NCI-H345 (cell line): ENCODE data around the gene ENDOG.
"Not testable (repeated sequence)": the region's sequence is repeated elsewhere in the genome, so short reads cannot be mapped to it uniquely, and the experiment has no call there.

Source experiments
- DNase-seq: peaks from one replicate; lab custom pipeline; 2025; lab: John Stamatoyannopoulos, UW

The ENDOG gene

DNA sequence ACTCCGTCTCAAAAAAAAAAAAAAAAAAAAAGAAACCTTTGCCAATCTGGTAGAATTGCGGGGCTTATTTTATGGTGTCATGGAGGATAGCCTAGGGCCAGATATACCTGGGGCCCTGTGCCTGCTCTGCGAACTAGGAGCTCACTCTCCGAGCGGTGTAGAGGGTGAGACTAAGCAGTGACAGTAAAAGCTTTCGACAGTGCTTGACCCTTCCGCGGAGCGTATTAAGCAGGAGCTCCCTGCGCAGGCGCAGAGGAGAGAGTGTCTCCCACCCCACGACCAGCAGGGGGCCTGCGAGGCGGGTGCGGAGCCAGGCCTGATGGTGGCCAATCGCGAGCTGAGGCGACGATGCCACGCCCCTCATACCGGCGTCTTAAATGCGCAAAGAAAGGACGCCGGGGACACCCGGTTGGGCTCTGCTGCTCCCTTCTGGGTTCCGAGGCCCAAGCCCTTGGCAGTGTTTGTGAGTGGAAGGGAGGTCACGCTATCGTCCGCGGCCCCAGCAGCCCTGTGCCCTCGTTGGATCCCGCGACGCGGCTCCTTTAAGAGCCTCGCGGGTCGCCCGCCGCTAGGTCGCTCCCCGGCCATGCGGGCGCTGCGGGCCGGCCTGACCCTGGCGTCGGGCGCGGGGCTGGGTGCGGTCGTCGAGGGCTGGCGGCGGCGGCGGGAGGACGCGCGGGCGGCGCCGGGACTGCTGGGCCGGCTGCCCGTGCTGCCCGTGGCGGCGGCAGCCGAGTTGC lies at the start of gene ENDOG:
ENDOG (plus strand) TSS at position 402 of the 740 bp plus-strand sequence; CDS start at position 587, 185 bp downstream.
- DNase-seq = peak; percentile 98

DNA sequence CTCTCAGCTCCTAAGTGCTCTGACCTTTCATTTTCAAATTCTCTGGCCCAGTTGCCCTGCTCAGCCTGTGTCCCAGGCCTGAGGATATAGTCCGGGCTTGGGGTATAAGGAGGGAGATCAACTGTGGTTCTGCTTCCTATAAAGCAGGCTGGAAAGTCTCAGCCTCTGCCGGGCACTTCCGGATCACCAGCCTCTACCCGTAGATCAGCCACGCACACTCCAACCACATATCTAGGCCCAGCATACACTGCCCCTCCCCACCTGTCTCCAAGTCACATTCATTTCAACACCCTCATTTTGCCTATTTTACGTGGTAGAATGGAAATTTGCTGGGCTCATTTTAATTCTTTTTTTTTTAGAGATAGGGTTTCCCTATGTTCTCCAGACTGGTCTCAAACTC lies 49.7 kb upstream of the ENDOG start:
- DNase-seq = no peak

DNA sequence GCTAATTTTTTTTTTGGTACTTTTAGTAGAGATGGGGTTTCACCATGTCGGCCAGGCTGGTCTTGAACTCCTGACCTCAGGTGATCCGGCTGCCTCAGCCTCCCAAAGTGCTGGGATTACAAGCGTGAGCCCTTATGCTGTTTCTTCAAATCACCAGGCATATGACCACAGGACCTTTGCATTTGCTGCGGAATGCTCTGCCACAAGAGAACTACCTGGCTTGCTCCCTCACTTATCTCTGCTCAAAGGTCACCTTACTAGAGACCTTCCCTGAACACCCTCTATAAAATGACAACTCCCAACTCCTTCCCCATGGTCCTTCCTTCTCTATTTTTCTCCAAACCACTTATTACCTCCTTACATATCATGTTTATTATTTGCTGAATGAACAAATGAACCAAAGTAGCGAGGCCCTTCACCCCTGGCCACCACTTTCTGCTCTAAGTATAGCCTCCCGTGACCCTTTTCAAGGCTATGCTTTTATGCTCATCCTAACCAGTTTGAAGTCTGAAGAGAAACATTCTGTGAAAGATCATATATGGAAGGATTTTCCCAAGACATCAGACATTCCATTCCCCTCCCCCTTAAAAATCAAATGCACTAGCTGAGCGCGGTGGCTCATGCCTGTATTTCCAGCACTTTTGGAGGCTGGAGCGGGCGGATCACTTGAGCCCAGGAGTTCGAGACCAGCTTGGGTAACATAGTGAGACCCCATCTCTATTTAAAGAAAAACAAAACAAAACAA lies 47.8 kb upstream of the ENDOG start:
- DNase-seq = no peak

- peak; percentile 30 for DNase-seq
Measured at GRCh38 chr9:128771094-128771721, 47.1 kb upstream of the ENDOG start.

GRCh38 chr9:128771745-128772519 lies 46.4 kb upstream of the ENDOG start, which contains the start of gene ZER1:
TSS of gene ZER1 (minus strand) at chr9:128771927. CDS start at chr9:128755565, 16,362 bp downstream.
- peak; percentile 94 for DNase-seq

DNA sequence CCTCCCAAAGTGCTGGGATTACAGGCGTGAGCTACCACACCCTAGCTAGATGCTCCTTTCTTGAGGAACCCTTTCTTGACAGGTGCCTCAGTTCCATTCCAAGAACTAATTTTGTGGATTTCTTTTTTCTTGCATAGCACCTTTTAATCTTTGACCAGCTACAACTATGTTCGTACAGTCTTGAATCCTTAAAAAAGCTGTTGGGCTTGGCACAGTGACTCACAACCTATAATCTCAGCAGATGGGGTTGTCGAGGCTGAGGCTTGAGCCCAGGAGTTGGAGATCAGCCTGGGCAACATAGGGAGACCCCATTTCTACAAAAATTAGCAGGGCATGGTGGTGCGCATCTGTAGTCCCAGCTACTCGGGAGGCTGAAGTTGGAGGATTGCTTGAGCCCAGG lies 45.3 kb upstream of the ENDOG start:
- DNase-seq = no peak

- no peak for DNase-seq
Measured at GRCh38 chr9:128774804-128775203, 43.5 kb upstream of the ENDOG start.

GRCh38 chr9:128780093-128780492 lies 38.2 kb upstream of the ENDOG start:
- DNase-seq = not testable (repeated sequence)

GRCh38 chr9:128781187-128782070 lies 36.9 kb upstream of the ENDOG start:
- DNase-seq = no peak

- no peak for DNase-seq
Measured at GRCh38 chr9:128782669-128783068, 35.6 kb upstream of the ENDOG start.

- no peak for DNase-seq
Measured at GRCh38 chr9:128785427-128785826, 32.9 kb upstream of the ENDOG start.

DNA sequence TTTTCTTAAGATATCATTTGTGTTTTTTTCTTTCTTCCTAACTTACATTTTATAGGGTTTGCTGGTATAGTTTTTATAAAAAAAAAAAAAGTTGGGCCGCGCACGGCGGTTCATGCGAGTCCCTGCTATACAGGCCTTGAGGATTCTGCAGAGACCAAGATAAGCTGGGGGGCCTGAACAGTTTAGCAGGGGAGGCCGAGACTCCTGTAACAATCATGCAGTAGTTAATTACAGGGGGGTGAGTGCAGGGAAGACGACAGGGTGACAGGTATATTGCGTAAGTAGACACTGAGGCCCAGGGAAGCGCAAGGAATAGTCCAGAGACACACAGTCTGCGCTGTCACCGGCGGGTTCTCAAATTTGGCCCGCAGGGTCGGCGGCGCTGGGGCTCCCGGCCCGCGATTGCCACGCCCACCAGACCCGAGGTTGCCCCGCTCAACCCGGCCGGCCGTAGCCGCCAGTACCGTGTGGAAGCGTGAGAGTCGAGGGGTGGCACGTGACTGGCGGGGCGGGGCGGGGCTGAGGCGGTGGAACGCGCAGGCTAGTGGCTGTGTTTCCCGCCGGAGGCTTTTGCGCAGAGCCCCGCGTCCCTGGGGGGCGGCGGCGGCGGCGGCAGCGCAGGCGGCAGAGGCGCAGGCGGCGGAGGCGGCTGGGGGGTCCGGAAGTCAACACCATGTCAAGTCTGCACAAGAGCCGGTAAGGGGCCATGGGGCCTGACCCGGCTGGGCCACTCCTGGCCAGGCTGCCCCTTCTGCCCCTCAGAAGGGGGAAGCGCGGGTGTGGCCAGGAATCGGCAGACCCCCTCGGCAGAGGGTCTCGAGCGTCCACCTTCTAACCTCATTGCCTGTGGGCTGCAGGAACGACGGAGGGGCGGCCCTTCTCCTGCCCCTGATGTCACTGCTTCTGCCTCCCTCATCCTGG lies 31.4 kb upstream of the ENDOG start, which contains the start of gene TBC1D13:
TBC1D13 (plus strand) TSS at position 573 of the 921 bp plus-strand sequence; CDS start at position 674, 101 bp downstream.
- peak; percentile 89 for DNase-seq

- no peak for DNase-seq
Measured at GRCh38 chr9:128787659-128788058, 30.6 kb upstream of the ENDOG start.

GRCh38 chr9:128788445-128788844 lies 29.9 kb upstream of the ENDOG start:
- no peak for DNase-seq

GRCh38 chr9:128790536-128790935 lies 27.8 kb upstream of the ENDOG start:
- no peak for DNase-seq

DNA sequence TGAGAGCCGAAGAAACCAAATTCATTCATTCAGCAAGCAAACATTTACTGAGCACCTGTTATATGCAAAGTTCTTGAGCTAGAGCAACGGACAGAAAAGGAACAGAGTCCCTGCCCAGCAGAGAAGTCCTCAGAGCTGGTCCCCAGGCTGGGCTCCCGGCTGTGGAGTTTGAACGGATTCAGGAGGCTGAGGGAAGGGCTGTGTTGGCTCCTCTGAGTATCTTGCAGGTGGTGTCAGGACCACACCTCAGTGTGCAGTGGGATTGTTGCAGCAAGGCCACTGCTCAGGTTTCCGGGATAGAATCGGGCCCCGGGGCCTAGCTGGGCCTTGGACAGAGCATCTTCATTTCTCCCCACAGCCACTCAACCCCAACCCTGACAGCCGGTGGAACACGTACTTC lies 26.2 kb upstream of the ENDOG start:
- DNase-seq = no peak

- no peak for DNase-seq
Measured at GRCh38 chr9:128792978-128793686, 25.2 kb upstream of the ENDOG start.

DNA sequence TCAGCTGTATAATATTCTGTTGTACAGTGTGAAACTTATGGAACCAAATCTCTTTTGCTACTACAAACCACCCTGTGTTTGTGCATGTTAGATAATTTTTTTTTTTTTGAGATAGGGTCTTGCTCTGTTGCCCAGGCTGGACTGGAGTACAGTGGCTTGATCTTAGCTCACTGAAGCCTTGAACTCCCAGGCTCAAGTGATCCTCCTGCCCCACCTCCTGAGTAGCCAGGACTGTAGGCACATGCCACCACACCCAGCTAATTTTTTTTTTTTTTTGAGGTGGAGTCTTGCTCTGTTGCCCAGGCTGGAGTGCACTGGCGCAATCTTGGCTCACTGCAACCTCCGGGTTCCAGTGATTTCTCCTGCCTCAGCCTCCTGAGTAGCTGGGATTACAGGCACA lies 23.3 kb upstream of the ENDOG start:
- not testable (repeated sequence) for DNase-seq

GRCh38 chr9:128798896-128799295 lies 19.4 kb upstream of the ENDOG start:
- DNase-seq = no peak
